HepG2 (cell line): ENCODE results near the gene JTB. TPM values are rescaled to one million over a fixed set of nuclear protein-coding genes. Genes with fewer than 3 reads are reported as not detected.

Experiments
- ATAC-seq: fragments of 200-7000 bp; cut with Tn5 transposase; 3 replicates; pipeline ENCODE4 v1.9.1; 2020; ENCODE audit warnings: mild to moderate bottlenecking, moderate library complexity
- BruUV-seq: library from RNA; stranded (reverse); fragments of 400-500 nt; replicated peaks from 2 replicates; lab custom pipeline; 2021; lab: Mats Ljungman, UMichigan
- CTCF ChIA-PET: fragments of 300-600 bp; formaldehyde crosslinking; extraction: SDS; loops from one replicate; lab custom pipeline; 2021; ENCODE audit warnings: low total read pairs, inconsistent platforms, low intra/inter-chr PET ratio; lab: Yijun Ruan, JAX
- POLR2A ChIA-PET: fragments of 350-600 bp; sonication (Branson Sonifier 250); formaldehyde crosslinking; loops from one replicate; lab custom pipeline; 2020; ENCODE audit warnings: antibody characterized with exemption, inconsistent platforms; lab: Yijun Ruan, JAX
- DNase-seq: peaks from one replicate; pipeline ENCODE4 v3.0.0-alpha.2; 2015; ENCODE audit warnings: low spot score
- FAIRE-seq: peaks from 3 replicates; lab custom pipeline; 2011; peaks lifted over from hg19 to GRCh38; lab: Jason Lieb, UNC
- H2AFZ ChIP-seq: one replicate; pipeline ENCODE4 v1.6.1; 2011; ENCODE audit warnings: low read length, inconsistent platforms
- H3K27ac ChIP-seq: fragments of 300-600 bp; 3 replicates; pipeline ENCODE4 v1.8.0; 2011; ENCODE audit warnings: mixed run types, mild to moderate bottlenecking, mixed read lengths, low read length, inconsistent platforms; ENCODE audit not compliant: insufficient read depth; ENCODE audit errors: extremely low read length
- H3K27me3 ChIP-seq, 2 experiments: fragments of 200-600 bp in 1 of 2; 2 replicates in 1 of 2; 3 replicates in 1 of 2; pipeline versions ENCODE4 v1.6.0 to v1.8.0; 2011; ENCODE audit warnings: low read length in 2 of 2, mild to moderate bottlenecking in 2 of 2, moderate library complexity in 2 of 2, inconsistent platforms in 1 of 2; ENCODE audit not compliant: insufficient read depth in 2 of 2, control insufficient read depth in 1 of 2
- H3K36me3 ChIP-seq, 2 experiments: fragments of 200-600 bp in 1 of 2; replicated peaks in 1 of 2; 2 replicates in 1 of 2; 3 replicates in 1 of 2; pipeline versions ENCODE4 v1.5.1 to v1.8.0; 2011; ENCODE audit warnings: low read length in 2 of 2, inconsistent platforms in 1 of 2; ENCODE audit not compliant: insufficient read depth in 2 of 2, control insufficient read depth in 1 of 2
- H3K4me1 ChIP-seq: 2 replicates; pipeline ENCODE4 v1.5.1; 2012; ENCODE audit warnings: low read length, inconsistent platforms; ENCODE audit not compliant: insufficient read depth
- H3K4me2 ChIP-seq: 2 replicates; pipeline ENCODE4 v1.6.0; 2011; ENCODE audit warnings: low read depth, low read length, inconsistent platforms
- H3K4me3 ChIP-seq, 3 experiments: fragments of 200-600 bp in 1 of 3; sonication (generic), shearing (Covaris generic) in 1 of 3; replicated peaks in 1 of 3; 2 replicates each; pipeline ENCODE4 v1.5.1; 2011 to 2016; ENCODE audit warnings: low read length in 3 of 3, inconsistent platforms in 2 of 3, low read depth in 2 of 3, mild to moderate bottlenecking in 2 of 3, control low read depth in 1 of 3, mixed read lengths in 1 of 3; ENCODE audit not compliant: insufficient read depth in 1 of 3
- H3K79me2 ChIP-seq: one replicate; pipeline ENCODE4 v1.6.1; 2011; ENCODE audit warnings: low read length, inconsistent platforms; ENCODE audit not compliant: insufficient read depth
- H3K9ac ChIP-seq: 2 replicates; pipeline ENCODE4 v1.6.0; 2011; ENCODE audit warnings: mild to moderate bottlenecking, low read depth, low read length, inconsistent platforms; ENCODE audit not compliant: insufficient read depth
- H3K9me3 ChIP-seq: 2 replicates; pipeline ENCODE4 v1.5.1; 2012; ENCODE audit warnings: mild to moderate bottlenecking, low read length
- H4K20me1 ChIP-seq: 2 replicates; pipeline ENCODE4 v1.6.0; 2011; ENCODE audit warnings: inconsistent platforms, mild to moderate bottlenecking, low read length, moderate library complexity; ENCODE audit not compliant: insufficient read depth
- CENPT ChIP-seq: sonication (generic); formaldehyde crosslinking; IDR thresholded peaks from 2 replicates; pipeline ENCODE4 v1.8.0; 2022; ENCODE audit warnings: low read depth, mild to moderate bottlenecking, moderate library complexity, missing genetic modification reagents
- JUN ChIP-seq: sonication (generic); formaldehyde crosslinking; IDR thresholded peaks from 2 replicates; pipeline ENCODE4 v1.4.0; 2020; ENCODE audit warnings: mild to moderate bottlenecking, missing genetic modification reagents
- MAFF ChIP-seq: IDR thresholded peaks from 2 replicates; pipeline ENCODE4 v1.6.1; 2011; ENCODE audit warnings: low read depth, low read length, improper control_type of control experiment
- MBNL3 ChIP-seq: fragments of 250-450 bp; sonication (Bioruptor Pico); conservative IDR thresholded peaks from 2 replicates; pipeline ENCODE4 v1.8.0; 2022; ENCODE audit warnings: mild to moderate bottlenecking, inconsistent platforms
- MTF2 ChIP-seq: sonication (generic); formaldehyde crosslinking; IDR thresholded peaks from 2 replicates; pipeline ENCODE4 v1.5.0; 2020; ENCODE audit warnings: missing genetic modification reagents, borderline replicate concordance
- NCOA2 ChIP-seq: sonication (generic); formaldehyde crosslinking; IDR thresholded peaks from 2 replicates; pipeline ENCODE4 v1.8.0; 2022; ENCODE audit warnings: inconsistent platforms
- NCOR1 ChIP-seq: fragments of 200-600 bp; sonication (generic); IDR thresholded peaks from 2 replicates; pipeline ENCODE4 v1.7.0; 2017; ENCODE audit warnings: antibody characterized with exemption, low read length, borderline replicate concordance
- PHF8 ChIP-seq: sonication (generic); formaldehyde crosslinking; IDR thresholded peaks from 2 replicates; pipeline ENCODE4 v1.5.0; 2020; ENCODE audit warnings: missing genetic modification reagents
- TAF15 ChIP-seq: fragments of 200-400 bp; formaldehyde crosslinking; IDR thresholded peaks from one replicate; pipeline ENCODE4 v1.6.1; 2018; ENCODE audit warnings: mild to moderate bottlenecking, low read depth, low read length; ENCODE audit not compliant: poor library complexity, severe bottlenecking
- THAP9 ChIP-seq: sonication (generic); formaldehyde crosslinking; IDR thresholded peaks from 2 replicates; pipeline ENCODE4; 2020; ENCODE audit warnings: missing genetic modification reagents, mild to moderate bottlenecking, borderline replicate concordance
- ZBTB3 ChIP-seq: sonication (generic); formaldehyde crosslinking; IDR thresholded peaks from 2 replicates; pipeline ENCODE4 v1.4.0; 2020; ENCODE audit warnings: low read depth, mild to moderate bottlenecking, moderate library complexity, missing genetic modification reagents, borderline replicate concordance
- ZNF20 ChIP-seq: sonication (generic); formaldehyde crosslinking; IDR thresholded peaks from 2 replicates; pipeline ENCODE4 v1.4.0; 2020; ENCODE audit warnings: mild to moderate bottlenecking, moderate library complexity, missing genetic modification reagents
- ZNF225 ChIP-seq: sonication (generic); formaldehyde crosslinking; IDR thresholded peaks from 2 replicates; pipeline ENCODE4 v1.4.0; 2020; ENCODE audit warnings: mild to moderate bottlenecking, missing genetic modification reagents
- ZNF34 ChIP-seq: sonication (generic); formaldehyde crosslinking; IDR thresholded peaks from 2 replicates; pipeline ENCODE4 v1.4.0; 2020; ENCODE audit warnings: mild to moderate bottlenecking, missing genetic modification reagents, borderline replicate concordance
- ZNF367 ChIP-seq: sonication (generic); formaldehyde crosslinking; IDR thresholded peaks from 2 replicates; pipeline ENCODE4 v1.4.0; 2020; ENCODE audit warnings: missing genetic modification reagents, borderline replicate concordance
- ZNF432 ChIP-seq: sonication (generic); formaldehyde crosslinking; IDR thresholded peaks from 2 replicates; pipeline ENCODE4 v1.5.0; 2020; ENCODE audit warnings: missing genetic modification reagents, mild to moderate bottlenecking, borderline replicate concordance
- ZNF577 ChIP-seq: sonication (generic); formaldehyde crosslinking; IDR thresholded peaks from 2 replicates; pipeline ENCODE4 v1.4.0; 2020; ENCODE audit warnings: mild to moderate bottlenecking, low read depth, missing genetic modification reagents, borderline replicate concordance
- ZNF670 ChIP-seq: sonication (generic); formaldehyde crosslinking; IDR thresholded peaks from 2 replicates; pipeline ENCODE4 v1.8.0; 2022; ENCODE audit warnings: mild to moderate bottlenecking, missing genetic modification reagents, borderline replicate concordance
- WGBS: methylation state at CpG from one replicate; pipeline ENCODE4 v1.1.6; 2017; ENCODE audit warnings: low lambda C conversion rate; 5-methylcytosine and 5-hydroxymethylcytosine counted together
- in situ Hi-C: cut with HindIII; loops from 2 replicates; pipeline ENCODE4 v1.10.0; 2017; ENCODE audit warnings: low pct_unique_long_range_greater_than_20kb; ENCODE audit not compliant: extremely low pct_ligation_motif_present
- intact Hi-C: fragments of 100-400 bp; cut with micrococcal nuclease; formaldehyde crosslinking; loops from one replicate; pipeline ENCODE4 v1.10.0; 2022; ENCODE audit not compliant: unreplicated experiment
- polyA plus RNA-seq, 8 experiments: library from polyadenylated mRNA; depleted of rRNA in 3 of 8; stranded (reverse) in 7 of 8; unstranded in 1 of 8; fragments of >200 nt; fragmentation: Illumina TruSeq in 4 of 8; extraction: Trizol in 4 of 8; gene quantifications; 2 replicates each; pipeline versions ENCODE4 v1.2.1 to v1.2.3, GENCODE V29; 2011 to 2016; ENCODE audit warnings: low read depth in 4 of 8, missing spikeins in 1 of 8, mixed read lengths in 1 of 8; ENCODE audit not compliant: insufficient read depth in 1 of 8
- total RNA-seq, 5 experiments: library from RNA; depleted of rRNA; stranded (reverse); fragments of >200 nt; fragmentation: Illumina TruSeq; extraction: Trizol; gene quantifications; 2 replicates each; pipeline ENCODE4 v1.2.3, GENCODE V29; 2016; ENCODE audit warnings: low read depth in 1 of 5

The JTB gene
- total and polyA plus RNA-seq, 2 of the 13 experiments (the other 11 are each of a cell fraction or from before 2014, with no cell fraction given): 96.7 to 99.2 TPM

- H3K27ac ChIP-seq: no peak overlapping the region
- no peak overlapping the region for H2AFZ ChIP-seq
- peaks cover 0 to 16% of the 10 kb centered on the region in 2 experiments; a peak in 2 of 5 replicates for H3K36me3 ChIP-seq
- peak overlapping the region; percentile 80 for H3K4me2 ChIP-seq
- 62% methylated on average over 4 of the region's 4 CpGs for WGBS
- no peak overlapping the region for H3K9ac ChIP-seq
- POLR2A ChIA-PET: interaction anchor here (0.9 to 7.0 kb wide), 8 partner anchors 8 to 44 kb away, joined by 3 to 89 read pairs (median 10); partner anchors contain the start of genes CREB3L4, DENND4B, GATAD2B and JTB
- H3K9me3 ChIP-seq: no peaks in the 10 kb centered on the region
- BruUV-seq: no TSS peak
- no peak for FAIRE-seq
- peaks cover 61% of the 10 kb centered on the region for H3K4me1 ChIP-seq
- no peak for ATAC-seq
- peaks cover 59% of the 10 kb centered on the region for H3K79me2 ChIP-seq
- H3K4me3 ChIP-seq: peak overlapping the region; percentile 20 to 56 (median 22); a peak in 3 of 6 replicates
- peaks cover 7% of the 10 kb centered on the region; the same call in 1 of the 2 replicates for H4K20me1 ChIP-seq
- CTCF ChIA-PET: no interaction called here
- in situ Hi-C loops: no loop called here
- intact Hi-C loops: loop anchor here (5.0 kb wide), 1 partner anchor 37 kb away; the partner anchor contains the start of gene GATAD2B
- peaks cover 0 to 7% of the 10 kb centered on the region in 2 experiments; a peak in 1 of 5 replicates for H3K27me3 ChIP-seq
- no peak for DNase-seq
- TF ChIP-seq JUN (CRISPR knock-in tag) (no peak), PHF8 (CRISPR knock-in tag) (no peak), ZNF670 (CRISPR knock-in tag) (no peak), TAF15 (no peak), CENPT (CRISPR knock-in tag) (no peak), ZNF20 (no peak), MAFF (no peak), ZNF432 (no peak), MBNL3 (CRISPR knock-in tag) (no peak), ZBTB3 (no peak), ZNF367 (CRISPR knock-in tag) (no peak), ZNF225 (CRISPR knock-in tag) (no peak), NCOR1 (no peak), NCOA2 (CRISPR knock-in tag) (no peak), MTF2 (CRISPR knock-in tag) (no peak), ZNF34 (CRISPR knock-in tag) (no peak), ZNF577 (CRISPR knock-in tag) (no peak), THAP9 (no peak)
Measured at GRCh38 chr1:153958961-153959260, 18.6 kb downstream of the JTB start.
